Naive thymus-derived CD4-positive, alpha-beta T cell (primary cell): Measurements from ENCODE around the gene NBPF14. TPM values are rescaled to one million over a fixed set of nuclear protein-coding genes. Genes with fewer than 3 reads are reported as not detected.
"Not testable (repeated sequence)": the region's sequence is repeated elsewhere in the genome, so short reads cannot be mapped to it uniquely, and the experiment has no call there.

Experiments used
- ATAC-seq: fragments of 150-1000 bp; cut with Tn5 transposase; 2 replicates; pipeline ENCODE4 v1.10.0; 2021; ENCODE audit warnings: mild to moderate bottlenecking, moderate library complexity
- CTCF ChIA-PET: fragments of 350-600 bp; sonication (Branson Sonifier 250); formaldehyde crosslinking; loops from one replicate; lab custom pipeline; 2021; ENCODE audit warnings: antibody characterized with exemption; lab: Charles Lee
- POLR2A ChIA-PET: fragments of 350-600 bp; sonication (Branson Sonifier 250); formaldehyde crosslinking; loops from one replicate; lab custom pipeline; 2021; ENCODE audit warnings: antibody characterized with exemption, inconsistent platforms; lab: Charles Lee
- DNase-seq, 9 donors: peaks; one replicate each; pipeline versions ENCODE4 v3.0.0 to v3.0.0-alpha.2; 2020 to 2022; ENCODE audit warnings: mixed read lengths in 1 of 9
- H3K27ac ChIP-seq: one replicate; pipeline ENCODE4 v1.7.0; 2013; ENCODE audit warnings: mild to moderate bottlenecking, low read depth, low read length, moderate library complexity
- H3K27me3 ChIP-seq, 2 donors: one replicate each; pipeline ENCODE4 v1.7.0; 2013; ENCODE audit warnings: low read length in 2 of 2, mild to moderate bottlenecking in 2 of 2, moderate library complexity in 2 of 2; ENCODE audit not compliant: control insufficient read depth in 2 of 2, insufficient read depth in 2 of 2
- H3K36me3 ChIP-seq, 3 experiments: 1 replicate in 2 of 3; 2 replicates in 1 of 3; pipeline ENCODE4 v1.7.0; 2013; ENCODE audit warnings: low read length in 3 of 3, mild to moderate bottlenecking in 3 of 3, moderate library complexity in 1 of 3; ENCODE audit not compliant: insufficient read depth in 3 of 3, control insufficient read depth in 2 of 3
- H3K4me1 ChIP-seq, 2 donors: one replicate each; pipeline ENCODE4 v1.7.0; 2013; ENCODE audit warnings: low read length in 2 of 2, mild to moderate bottlenecking in 2 of 2, moderate library complexity in 1 of 2; ENCODE audit not compliant: control insufficient read depth in 2 of 2, insufficient read depth in 2 of 2
- H3K4me3 ChIP-seq: 2 replicates; pipeline ENCODE4 v1.7.0; 2013; ENCODE audit warnings: mild to moderate bottlenecking, low read length
- H3K9me3 ChIP-seq, 3 experiments: 1 replicate in 2 of 3; 2 replicates in 1 of 3; pipeline ENCODE4 v1.7.0; 2013; ENCODE audit warnings: low read length in 3 of 3; ENCODE audit not compliant: control insufficient read depth in 2 of 3
- H3K27ac Mint-ChIP-seq, 9 donors: one replicate each; pipeline ENCODE4 v1.8.0; 2020 to 2022; ENCODE audit warnings: mixed read lengths in 9 of 9, mild to moderate bottlenecking in 8 of 9, moderate library complexity in 5 of 9, inconsistent platforms in 2 of 9
- H3K27me3 Mint-ChIP-seq, 5 donors: one replicate each; pipeline ENCODE4 v1.8.0; 2021 to 2022; ENCODE audit warnings: mixed read lengths in 5 of 5, mild to moderate bottlenecking in 1 of 5
- H3K36me3 Mint-ChIP-seq, 5 donors: one replicate each; pipeline ENCODE4 v1.8.0; 2020 to 2022; ENCODE audit warnings: mixed read lengths in 5 of 5, mild to moderate bottlenecking in 3 of 5, inconsistent platforms in 1 of 5
- H3K4me1 Mint-ChIP-seq, 7 donors: one replicate each; pipeline ENCODE4 v1.8.0; 2020 to 2022; ENCODE audit warnings: mixed read lengths in 7 of 7, mild to moderate bottlenecking in 3 of 7, inconsistent platforms in 1 of 7
- H3K4me3 Mint-ChIP-seq, 10 donors: one replicate each; pipeline ENCODE4 v1.8.0; 2020 to 2022; ENCODE audit warnings: mild to moderate bottlenecking in 10 of 10, mixed read lengths in 10 of 10, moderate library complexity in 6 of 10, inconsistent platforms in 2 of 10
- H3K9me3 Mint-ChIP-seq, 11 donors: one replicate each; pipeline ENCODE4 v1.8.0; 2020 to 2022; ENCODE audit warnings: mixed read lengths in 11 of 11, mild to moderate bottlenecking in 4 of 11, inconsistent platforms in 1 of 11, moderate library complexity in 1 of 11
- intact Hi-C, 2 donors: fragments of 100-400 bp; cut with micrococcal nuclease; formaldehyde crosslinking; loops; one replicate each; pipeline ENCODE4 v1.15.1; 2023
- polyA plus RNA-seq, 2 donors: library from polyadenylated mRNA; unstranded; fragments of 300-500 nt; fragmentation: Illumina TruSeq; gene quantifications; one replicate each; pipeline ENCODE4 v1.2.3, GENCODE V29; 2021
- total RNA-seq, 6 experiments: library from RNA in 5 of 6; stranded (reverse) in 5 of 6; gene quantifications; 1 replicate in 5 of 6; 2 replicates in 1 of 6; pipeline ENCODE4 v1.2.3 and lab custom pipeline; 2021 to 2026

Gene NBPF14
- total and polyA plus RNA-seq, 7 experiments from 2014 or later = 9.7 to 72.9 (median 30.6) TPM

DNA sequence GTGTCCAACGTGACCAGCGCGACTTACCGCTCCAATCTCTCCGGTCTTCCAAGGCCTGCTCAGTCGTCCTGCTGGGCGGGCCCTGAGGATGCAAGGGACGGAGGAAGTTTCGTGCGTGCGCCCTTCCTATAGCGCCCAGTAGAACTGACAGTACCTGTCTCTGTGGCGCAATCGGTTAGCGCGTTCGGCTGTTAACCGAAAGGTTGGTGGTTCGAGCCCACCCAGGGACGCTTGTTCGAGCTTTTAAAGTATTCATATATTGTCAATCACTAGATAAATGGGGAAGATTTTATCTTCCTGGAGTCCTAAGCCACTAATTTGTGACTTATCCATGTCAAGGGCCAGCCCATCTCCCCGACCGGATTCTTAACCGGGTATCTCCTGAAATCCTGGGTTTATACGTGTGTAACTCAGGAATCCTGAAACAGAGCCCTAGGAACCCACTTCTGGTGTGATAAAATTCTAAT, 66.7 kb downstream of the NBPF14 start:
- ATAC-seq, H3K36me3 Mint-ChIP-seq, H3K4me1 ChIP-seq, H3K27me3 ChIP-seq, H3K27me3 Mint-ChIP-seq, H3K4me1 Mint-ChIP-seq, POLR2A ChIA-PET, H3K36me3 ChIP-seq, H3K4me3 ChIP-seq, H3K9me3 Mint-ChIP-seq, H3K9me3 ChIP-seq, CTCF ChIA-PET: not testable (repeated sequence)
- H3K4me3 Mint-ChIP-seq = peak overlapping the region; percentile 69 to 89 (median 80)
- intact Hi-C loops = loop anchor here (10.0 kb wide), 1 partner anchor 154 kb away; no protein-coding TSS in a partner anchor
- H3K27ac ChIP-seq = peak overlapping the region; percentile 14
- peak; percentile 50 to 80 (median 72) for DNase-seq
- H3K27ac Mint-ChIP-seq = peak overlapping the region; percentile 74 to 95 (median 92)

DNA sequence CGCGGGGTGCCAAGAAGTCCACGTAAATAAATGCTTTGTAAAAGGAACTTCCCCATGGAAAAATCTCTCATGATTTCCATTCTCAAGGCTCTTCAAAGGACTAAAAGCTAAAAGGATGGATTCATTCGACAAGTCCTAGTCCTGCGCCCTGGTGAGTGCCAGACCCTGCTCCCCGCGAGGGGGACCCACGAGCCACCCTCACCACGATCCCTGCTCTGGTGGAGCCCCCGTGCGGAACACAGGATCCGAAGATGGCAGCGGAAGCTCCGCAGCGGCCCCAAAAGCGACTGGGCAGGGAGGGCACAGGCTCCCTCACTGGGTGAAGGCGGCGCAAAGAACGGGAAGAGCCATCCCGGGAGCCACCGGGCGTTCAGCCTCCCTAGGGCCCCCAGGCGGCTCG, 67.2 kb downstream of the NBPF14 start:
- peak in 7 of 9 donors; percentile 41 to 73 (median 63) for DNase-seq

DNA sequence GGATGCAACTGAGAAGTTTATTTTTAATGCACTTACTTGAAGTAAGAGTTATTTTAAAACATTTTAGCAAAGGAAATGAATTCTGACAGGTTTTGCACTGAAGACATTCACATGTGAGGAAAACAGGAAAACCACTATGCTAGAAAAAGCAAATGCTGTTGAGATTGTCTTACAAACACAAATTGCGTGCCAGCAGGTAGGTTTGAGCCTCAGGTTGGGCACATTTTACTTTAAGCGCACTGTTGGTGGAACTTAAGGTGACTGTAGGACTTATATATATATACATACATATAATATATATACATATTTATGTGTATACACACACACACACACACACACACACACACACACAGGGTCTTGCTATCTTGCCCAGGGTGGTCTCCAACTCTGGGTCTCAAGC, 69.2 kb downstream of the NBPF14 start:
- H3K27me3 Mint-ChIP-seq, ATAC-seq, H3K27ac Mint-ChIP-seq, POLR2A ChIA-PET, CTCF ChIA-PET, H3K36me3 ChIP-seq, H3K36me3 Mint-ChIP-seq, H3K4me3 ChIP-seq, H3K9me3 ChIP-seq, H3K4me3 Mint-ChIP-seq, H3K4me1 ChIP-seq, H3K27me3 ChIP-seq, H3K27ac ChIP-seq: not testable (repeated sequence)
- peak in 5 of 9 donors; percentile 7 to 50 (median 43) for DNase-seq
- Mint-ChIP-seq H3K9me3 (peaks cover 0 to 11% (median 0%) of the 10 kb centered on the region in 11 donors), H3K4me1 (peaks cover 0 to 16% (median 0%) of the 10 kb centered on the region in 7 donors)
- intact Hi-C loops = loop anchor here (10.0 kb wide), 1 partner anchor 152 kb away; no protein-coding TSS in a partner anchor

More for the DNA sequence above, 67.2 kb downstream of the NBPF14 start:
- POLR2A ChIA-PET, H3K36me3 ChIP-seq, ATAC-seq, H3K36me3 Mint-ChIP-seq, H3K4me1 ChIP-seq, H3K27me3 Mint-ChIP-seq, CTCF ChIA-PET, H3K9me3 ChIP-seq, H3K27me3 ChIP-seq, H3K9me3 Mint-ChIP-seq, H3K4me1 Mint-ChIP-seq, H3K4me3 ChIP-seq, H3K27ac ChIP-seq: not testable (repeated sequence)
- peak overlapping the region in 4 of 10 donors; percentile 69 to 89 (median 82) for H3K4me3 Mint-ChIP-seq
- intact Hi-C loops = loop anchor here (10.0 kb wide), 1 partner anchor 154 kb away; no protein-coding TSS in a partner anchor
- H3K27ac Mint-ChIP-seq = peak overlapping the region in 3 of 9 donors; percentile 85 to 95 (median 86)

DNA sequence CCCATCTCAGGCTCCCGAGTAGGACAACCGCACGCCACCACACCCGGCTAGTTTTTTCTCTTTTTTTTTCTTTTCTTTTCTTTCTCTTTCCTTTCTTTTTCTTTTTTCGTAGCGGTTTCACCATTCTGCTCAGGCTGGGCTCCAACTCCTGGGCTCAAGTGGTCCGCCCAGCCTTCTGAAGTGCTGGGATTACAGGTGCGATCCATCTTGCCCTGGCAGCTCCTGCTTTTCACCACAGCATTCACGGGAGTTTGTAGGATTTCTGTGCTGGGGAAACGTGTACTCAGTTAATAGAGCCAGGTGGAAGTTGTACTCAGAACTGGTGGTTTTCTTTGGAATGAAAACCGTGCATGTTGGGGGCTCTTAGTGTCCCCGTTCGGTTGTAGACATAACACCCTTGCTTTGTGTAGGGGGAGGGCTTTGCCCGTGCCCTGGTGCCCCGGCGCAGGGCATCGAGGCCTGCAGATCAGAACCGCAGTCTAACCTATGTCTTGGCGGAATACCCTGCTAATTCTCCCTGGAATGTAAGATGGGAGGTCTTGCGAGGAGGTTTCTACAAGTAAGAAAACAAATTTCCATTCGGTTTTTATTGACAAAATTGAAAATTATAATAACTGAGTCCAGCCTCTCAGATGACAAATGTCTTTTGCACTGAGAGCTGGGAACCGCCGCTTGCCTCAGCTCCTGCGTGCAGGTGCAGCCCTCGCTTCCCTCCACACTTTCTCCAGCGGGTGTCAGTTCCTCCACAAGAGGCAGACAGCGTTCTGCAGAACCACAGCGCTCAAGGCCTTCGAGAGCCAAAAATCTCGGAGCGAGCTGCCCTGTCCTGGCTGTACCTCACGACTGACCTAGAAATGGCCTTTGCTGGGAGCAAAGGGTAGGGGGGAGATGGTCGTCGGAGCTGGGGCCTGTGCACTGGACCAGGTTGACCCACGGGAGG, 72.3 kb downstream of the NBPF14 start:
- Mint-ChIP-seq H3K27ac (peak overlapping the region; percentile 93 to 99 (median 99)), H3K4me1 (peaks cover 0 to 11% (median 0%) of the 10 kb centered on the region in 7 donors), H3K4me3 (peak overlapping the region; percentile 92 to 100 (median 98))
- H3K27ac ChIP-seq = peak overlapping the region; percentile 79
- DNase-seq (peak in 4 of 9 donors; percentile 12 to 45 (median 38)), ATAC-seq (peak; percentile 30)
- H3K36me3 Mint-ChIP-seq, H3K4me3 ChIP-seq, H3K27me3 Mint-ChIP-seq, H3K4me1 ChIP-seq, H3K36me3 ChIP-seq, H3K9me3 ChIP-seq, H3K9me3 Mint-ChIP-seq, H3K27me3 ChIP-seq, CTCF ChIA-PET: not testable (repeated sequence)
- POLR2A ChIA-PET = interaction anchor here (0.6 to 0.9 kb wide), 7 partner anchors 100 to 151 kb away, joined by 3 to 6 read pairs (median 3); no protein-coding TSS in a partner anchor
- intact Hi-C loops = loop anchor here (10.0 kb wide), 1 partner anchor 149 kb away; no protein-coding TSS in a partner anchor

DNA sequence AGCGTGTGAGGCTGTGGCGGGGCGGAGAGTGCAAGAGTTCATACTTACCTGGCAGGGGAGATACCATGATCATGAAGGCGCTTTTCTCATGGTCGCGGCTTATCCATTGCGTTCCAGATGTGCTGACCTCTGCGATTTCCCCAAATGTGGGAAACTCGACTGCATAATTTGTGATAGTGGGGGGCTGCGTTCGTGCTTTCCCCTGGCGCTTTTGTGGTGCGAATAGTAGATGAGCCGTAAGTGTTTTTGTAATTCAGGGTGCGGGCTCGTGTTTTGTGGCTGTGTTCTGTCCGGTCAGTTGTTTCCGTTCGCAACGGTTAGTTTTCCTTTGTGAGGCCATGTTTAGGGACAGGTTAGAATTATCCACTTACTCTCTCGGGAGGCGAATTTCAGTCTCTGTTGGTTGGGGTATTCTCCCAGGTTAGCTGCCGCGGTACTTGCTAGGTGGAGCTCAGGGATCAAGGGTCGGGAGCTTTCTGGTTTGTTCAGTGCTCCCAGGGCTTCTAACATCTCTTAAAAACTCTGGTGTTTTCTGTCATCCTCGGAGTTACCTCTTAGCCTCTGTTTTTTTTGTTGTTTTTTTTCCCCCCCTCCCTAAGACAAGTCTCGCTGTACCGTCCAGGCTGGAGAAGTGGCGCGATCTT, 73.1 kb downstream of the NBPF14 start:
- intact Hi-C loops = loop anchor here (10.0 kb wide), 1 partner anchor 148 kb away; no protein-coding TSS in a partner anchor

DNA sequence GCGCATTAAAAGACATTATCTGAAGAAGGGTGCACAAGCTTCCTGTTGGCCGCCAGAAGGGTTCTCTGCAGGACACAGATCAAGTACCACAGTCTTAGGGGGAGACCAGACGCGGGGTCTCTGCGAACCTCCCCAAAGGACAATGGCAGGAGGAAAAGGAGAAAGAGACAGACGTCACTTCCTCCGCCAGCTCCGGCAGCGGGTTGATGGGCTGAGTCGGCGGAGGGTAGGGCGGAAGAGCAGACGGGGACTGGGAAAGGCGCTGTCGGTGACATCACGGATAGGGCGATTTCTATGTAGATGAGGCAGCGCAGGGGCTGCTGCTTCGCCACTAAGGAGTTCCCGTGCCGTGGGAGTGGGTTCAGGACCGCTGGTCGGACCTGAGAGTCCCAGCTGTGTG, 73.7 kb downstream of the NBPF14 start:
- peak overlapping the region; percentile 47 for H3K4me3 ChIP-seq
- POLR2A ChIA-PET = interaction anchor here (0.6 kb wide), 1 partner anchor 149 kb away, joined by 4 read pairs; no protein-coding TSS in a partner anchor
- H3K36me3 ChIP-seq, H3K36me3 Mint-ChIP-seq, H3K4me1 ChIP-seq, H3K4me1 Mint-ChIP-seq, H3K27me3 ChIP-seq, H3K9me3 Mint-ChIP-seq, CTCF ChIA-PET, H3K27me3 Mint-ChIP-seq, H3K9me3 ChIP-seq: not testable (repeated sequence)
- DNase-seq (peak; percentile 61 to 89 (median 83)), ATAC-seq (peak; percentile 55)
- H3K27ac ChIP-seq = peak overlapping the region; percentile 75
- H3K27ac Mint-ChIP-seq = peak overlapping the region; percentile 93 to 99 (median 99)
- peak overlapping the region; percentile 90 to 100 (median 98) for H3K4me3 Mint-ChIP-seq
- intact Hi-C loops = loop anchor here (10.0 kb wide), 1 partner anchor 147 kb away; no protein-coding TSS in a partner anchor

More for the DNA sequence above, 73.1 kb downstream of the NBPF14 start:
- H3K4me3 Mint-ChIP-seq = peak overlapping the region; percentile 92 to 100 (median 98)
- H3K9me3 Mint-ChIP-seq, H3K27me3 ChIP-seq, H3K9me3 ChIP-seq, H3K27me3 Mint-ChIP-seq, CTCF ChIA-PET, H3K36me3 Mint-ChIP-seq, H3K4me1 Mint-ChIP-seq, H3K36me3 ChIP-seq, H3K4me1 ChIP-seq: not testable (repeated sequence)
- Histone ChIP-seq H3K4me3 (peak overlapping the region; percentile 87), H3K27ac (peak overlapping the region; percentile 79)
- DNase-seq (peak; percentile 60 to 94 (median 86)), ATAC-seq (peak; percentile 81)
- H3K27ac Mint-ChIP-seq = peak overlapping the region; percentile 93 to 99 (median 99)
- POLR2A ChIA-PET = interaction anchor here (0.6 to 0.9 kb wide), 7 partner anchors 99 to 150 kb away, joined by 3 to 6 read pairs (median 3); no protein-coding TSS in a partner anchor
